IMR-90 (cell line): Measurements from ENCODE around the gene JAK1. TPM values are rescaled to one million over a fixed set of nuclear protein-coding genes. Genes with fewer than 3 reads are reported as not detected.
A peak's percentile ranks its signal among the peaks of the same experiment; 100 is the strongest.

Experiments
- ATAC-seq: fragments of 200-7000 bp; cut with Tn5 transposase; 2 replicates; pipeline ENCODE4 v1.9.1; 2020; ENCODE audit warnings: low read depth, mild to moderate bottlenecking, moderate library complexity
- BruUV-seq: library from RNA; stranded (reverse); fragments of 400-500 nt; replicated peaks from 2 replicates; lab custom pipeline; 2021; lab: Mats Ljungman, UMichigan
- CTCF ChIA-PET: fragments of 300-600 bp; formaldehyde crosslinking; extraction: SDS; loops from one replicate; lab custom pipeline; 2021; ENCODE audit warnings: antibody characterized with exemption; lab: Yijun Ruan, JAX
- POLR2A ChIA-PET: fragments of 300-600 bp; sonication (Branson Sonifier 250); formaldehyde crosslinking; loops from one replicate; lab custom pipeline; 2022; ENCODE audit warnings: antibody characterized with exemption; ENCODE audit not compliant: unreplicated experiment; lab: Charles Lee
- DNase-seq: peaks from one replicate; pipeline ENCODE4 v3.0.0; 2013
- H2AFZ ChIP-seq: replicated peaks from 2 replicates; pipeline ENCODE3; 2013; ENCODE audit warnings: low read length, mild to moderate bottlenecking; ENCODE audit not compliant: poor library complexity
- H2AK5ac ChIP-seq: 2 replicates; pipeline ENCODE4 v1.6.1; 2013; ENCODE audit warnings: low read depth, low read length, inconsistent platforms
- H2AK9ac ChIP-seq: replicated peaks from 2 replicates; pipeline ENCODE3; 2013; ENCODE audit warnings: mild to moderate bottlenecking, low read depth, low read length, moderate library complexity; ENCODE audit not compliant: poor library complexity
- H2BK120ac ChIP-seq: 2 replicates; pipeline ENCODE4 v1.6.1; 2013; ENCODE audit warnings: low read depth, low read length, inconsistent platforms
- H2BK15ac ChIP-seq: 3 replicates; pipeline ENCODE4 v1.6.1; 2013; ENCODE audit warnings: low read depth, low read length, inconsistent platforms
- H2BK20ac ChIP-seq: 2 replicates; pipeline ENCODE4 v1.6.1; 2013; ENCODE audit warnings: low read depth, mild to moderate bottlenecking, inconsistent platforms, low read length, moderate library complexity
- H2BK5ac ChIP-seq: 2 replicates; pipeline ENCODE4 v1.6.1; 2013; ENCODE audit warnings: mild to moderate bottlenecking, low read depth, low read length, inconsistent platforms; ENCODE audit not compliant: poor library complexity, severe bottlenecking
- H3K14ac ChIP-seq: replicated peaks from 2 replicates; pipeline ENCODE4 v1.6.1; 2013; ENCODE audit warnings: low read depth, low read length, inconsistent platforms
- H3K18ac ChIP-seq: 2 replicates; pipeline ENCODE4 v1.6.1; 2013; ENCODE audit warnings: low read depth, low read length, control low read depth
- H3K23ac ChIP-seq: 2 replicates; pipeline ENCODE4 v1.6.1; 2013; ENCODE audit warnings: low read depth, low read length, inconsistent platforms
- H3K27ac ChIP-seq: 2 replicates; pipeline ENCODE4 v1.5.1; 2013; ENCODE audit warnings: mild to moderate bottlenecking, control low read depth, low read length; ENCODE audit not compliant: insufficient read depth
- H3K27me3 ChIP-seq: 2 replicates; pipeline ENCODE4 v1.6.1; 2013; ENCODE audit warnings: low read length; ENCODE audit not compliant: control insufficient read depth, insufficient read depth
- H3K36me3 ChIP-seq: 2 replicates; pipeline ENCODE4 v1.6.1; 2013; ENCODE audit warnings: low read length, mixed read lengths; ENCODE audit not compliant: control insufficient read depth, insufficient read depth
- H3K4ac ChIP-seq: 2 replicates; pipeline ENCODE4 v1.6.1; 2013; ENCODE audit warnings: low read depth, low read length, inconsistent platforms
- H3K4me1 ChIP-seq: 2 replicates; pipeline ENCODE4 v1.6.1; 2013; ENCODE audit warnings: low read length, mixed read lengths; ENCODE audit not compliant: control insufficient read depth, insufficient read depth
- H3K4me2 ChIP-seq: 2 replicates; pipeline ENCODE4 v1.6.1; 2013; ENCODE audit warnings: low read depth, mild to moderate bottlenecking, control low read depth, low read length, moderate library complexity
- H3K4me3 ChIP-seq: 2 replicates; pipeline ENCODE4 v1.5.1; 2013; ENCODE audit warnings: low read depth, mild to moderate bottlenecking, control low read depth, low read length, moderate library complexity; ENCODE audit not compliant: insufficient read depth
- H3K56ac ChIP-seq: 2 replicates; pipeline ENCODE4 v1.6.1; 2013; ENCODE audit warnings: low read length, inconsistent platforms; ENCODE audit not compliant: insufficient read depth; ENCODE audit errors: extremely low read depth
- H3K79me1 ChIP-seq, 2 experiments: 2 replicates each; pipeline ENCODE4 v1.6.1; 2013; ENCODE audit warnings: low read length in 2 of 2, inconsistent platforms in 1 of 2, low read depth in 1 of 2
- H3K9ac ChIP-seq: 2 replicates; pipeline ENCODE4 v1.6.1; 2013; ENCODE audit warnings: low read depth, low read length, control low read depth
- H3K9me1 ChIP-seq: 2 replicates; pipeline ENCODE4 v1.6.1; 2013; ENCODE audit warnings: low read length, inconsistent platforms; ENCODE audit not compliant: insufficient read depth
- H3K9me3 ChIP-seq: 2 replicates; pipeline ENCODE4 v1.6.1; 2013; ENCODE audit warnings: low read length; ENCODE audit not compliant: control insufficient read depth, insufficient read depth
- H4K20me1 ChIP-seq: 2 replicates; pipeline ENCODE4 v1.6.1; 2013; ENCODE audit warnings: low read length, inconsistent platforms; ENCODE audit not compliant: insufficient read depth
- H4K5ac ChIP-seq: 2 replicates; pipeline ENCODE4 v1.6.1; 2013; ENCODE audit warnings: mild to moderate bottlenecking, low read depth, low read length, control low read depth
- H4K8ac ChIP-seq, 2 experiments: 2 replicates each; pipeline ENCODE4 v1.6.1; 2013; ENCODE audit warnings: low read depth in 2 of 2, low read length in 2 of 2, control low read depth in 1 of 2, inconsistent platforms in 1 of 2
- H4K91ac ChIP-seq: 2 replicates; pipeline ENCODE4 v1.6.1; 2013; ENCODE audit warnings: low read depth, low read length, inconsistent platforms; ENCODE audit not compliant: insufficient read depth
- FOS ChIP-seq: fragments of 150-350 bp; IDR thresholded peaks from 2 replicates; pipeline ENCODE4 v1.6.1; 2016; ENCODE audit warnings: low read depth, low read length
- MAZ ChIP-seq: IDR thresholded peaks from 2 replicates; pipeline ENCODE4 v1.6.1; 2012; ENCODE audit warnings: low read depth, mild to moderate bottlenecking, low read length, improper control_type of control experiment, moderate library complexity, borderline replicate concordance
- MXI1 ChIP-seq: IDR thresholded peaks from 2 replicates; pipeline ENCODE4 v1.6.1; 2012; ENCODE audit warnings: low read depth, mild to moderate bottlenecking, low read length, moderate library complexity, borderline replicate concordance
- NFE2L2 ChIP-seq: fragments of 150-350 bp; IDR thresholded peaks from 2 replicates; pipeline ENCODE4 v1.6.1; 2016; ENCODE audit warnings: low read depth, mild to moderate bottlenecking, low read length
- RAD21 ChIP-seq: IDR thresholded peaks from 2 replicates; pipeline ENCODE4 v1.6.1; 2012; ENCODE audit warnings: low read length, improper control_type of control experiment
- RCOR1 ChIP-seq: IDR thresholded peaks from 2 replicates; pipeline ENCODE4 v1.6.1; 2012; ENCODE audit warnings: mild to moderate bottlenecking, low read length, improper control_type of control experiment; ENCODE audit not compliant: insufficient replicate concordance
- WGBS, 2 experiments: methylation state at CpG; one replicate each; pipeline versions ENCODE4 v1.1.5 to v1.1.7; 2013; ENCODE audit warnings: missing lambda C conversion rate in 2 of 2; ENCODE audit not compliant: insufficient read length in 1 of 2; ENCODE audit errors: extremely low coverage in 2 of 2; 5-methylcytosine and 5-hydroxymethylcytosine counted together
- dilution Hi-C: fragments of 300-500 bp; cut with HindIII; formaldehyde crosslinking; loops from one replicate; pipeline ENCODE4 v1.14.3; 2018; ENCODE audit warnings: low sequenced_read_pairs; ENCODE audit not compliant: unreplicated experiment
- in situ Hi-C: fragments of 300-500 bp; cut with MboI; formaldehyde crosslinking; loops from 3 replicates; pipeline ENCODE4 v1.14.3; 2019; ENCODE audit warnings: low sequenced_read_pairs, inconsistent platforms, mixed read lengths
- intact Hi-C: fragments of 100-400 bp; cut with micrococcal nuclease; formaldehyde crosslinking; loops from 2 replicates; pipeline ENCODE4 v1.10.0; 2022
- polyA plus RNA-seq, 3 experiments: library from polyadenylated mRNA; depleted of rRNA; stranded (reverse); fragments of >200 nt; gene quantifications; 2 replicates each; pipeline ENCODE4 v1.2.3, GENCODE V29; 2012; ENCODE audit warnings: low replicate concordance in 1 of 3
- total RNA-seq: library from RNA; depleted of rRNA; stranded (reverse); fragments of >200 nt; gene quantifications from 2 replicates; pipeline ENCODE4 v1.2.3, GENCODE V29; 2012
- TF ChIP-seq, protein P1 (sequence below): conservative IDR thresholded peaks from 2 replicates; pipeline ENCODE4 v1.5.1; 2012; ENCODE audit warnings: mild to moderate bottlenecking, low read depth, low read length, improper control_type of control experiment
- TF ChIP-seq, protein P2 (sequence below): fragments of 150-350 bp; IDR thresholded peaks from 2 replicates; pipeline ENCODE4 v1.6.1; 2017; ENCODE audit warnings: mild to moderate bottlenecking, antibody characterized with exemption, low read length, low read depth
- TF ChIP-seq, protein P3 (sequence below): fragments of 150-350 bp; IDR thresholded peaks from 2 replicates; pipeline ENCODE4 v1.6.1; 2016; ENCODE audit warnings: low read depth, mild to moderate bottlenecking, low read length, moderate library complexity, borderline replicate concordance

Gene JAK1
- total and polyA plus RNA-seq, 2 of the 4 experiments (the other 2 are of a cell fraction) = 76.9 to 103 TPM

DNA sequence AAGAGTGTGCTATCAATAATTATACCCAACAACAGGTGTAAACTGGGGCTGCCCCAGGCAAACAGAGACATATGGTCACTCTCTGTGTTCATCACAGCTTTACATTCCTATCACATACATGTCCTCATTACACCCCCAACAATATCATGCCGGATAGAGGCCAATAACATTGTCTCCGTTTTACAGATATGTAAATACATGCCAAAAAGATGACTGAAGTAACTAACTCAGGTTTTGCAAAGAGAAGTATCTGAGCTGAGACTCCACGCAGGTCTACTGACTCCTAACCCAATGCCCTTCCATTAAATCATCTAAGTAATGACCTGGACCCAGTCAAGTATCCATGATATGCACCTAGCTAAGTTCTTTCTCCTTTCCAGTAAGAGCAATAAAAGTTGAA, 55.0 kb downstream of the JAK1 start:
- no peaks in the 10 kb centered on the region for H3K36me3 ChIP-seq
- in situ Hi-C loops = no loop called here
- no peak overlapping the region for H4K8ac ChIP-seq
- no CpG with 5 or more reads among the region's 3 CpGs for WGBS, 2 experiments
- H2BK5ac ChIP-seq = no peak overlapping the region
- TF ChIP-seq, protein P1, sequence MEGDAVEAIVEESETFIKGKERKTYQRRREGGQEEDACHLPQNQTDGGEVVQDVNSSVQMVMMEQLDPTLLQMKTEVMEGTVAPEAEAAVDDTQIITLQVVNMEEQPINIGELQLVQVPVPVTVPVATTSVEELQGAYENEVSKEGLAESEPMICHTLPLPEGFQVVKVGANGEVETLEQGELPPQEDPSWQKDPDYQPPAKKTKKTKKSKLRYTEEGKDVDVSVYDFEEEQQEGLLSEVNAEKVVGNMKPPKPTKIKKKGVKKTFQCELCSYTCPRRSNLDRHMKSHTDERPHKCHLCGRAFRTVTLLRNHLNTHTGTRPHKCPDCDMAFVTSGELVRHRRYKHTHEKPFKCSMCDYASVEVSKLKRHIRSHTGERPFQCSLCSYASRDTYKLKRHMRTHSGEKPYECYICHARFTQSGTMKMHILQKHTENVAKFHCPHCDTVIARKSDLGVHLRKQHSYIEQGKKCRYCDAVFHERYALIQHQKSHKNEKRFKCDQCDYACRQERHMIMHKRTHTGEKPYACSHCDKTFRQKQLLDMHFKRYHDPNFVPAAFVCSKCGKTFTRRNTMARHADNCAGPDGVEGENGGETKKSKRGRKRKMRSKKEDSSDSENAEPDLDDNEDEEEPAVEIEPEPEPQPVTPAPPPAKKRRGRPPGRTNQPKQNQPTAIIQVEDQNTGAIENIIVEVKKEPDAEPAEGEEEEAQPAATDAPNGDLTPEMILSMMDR = no peak
- TF ChIP-seq, protein P2, sequence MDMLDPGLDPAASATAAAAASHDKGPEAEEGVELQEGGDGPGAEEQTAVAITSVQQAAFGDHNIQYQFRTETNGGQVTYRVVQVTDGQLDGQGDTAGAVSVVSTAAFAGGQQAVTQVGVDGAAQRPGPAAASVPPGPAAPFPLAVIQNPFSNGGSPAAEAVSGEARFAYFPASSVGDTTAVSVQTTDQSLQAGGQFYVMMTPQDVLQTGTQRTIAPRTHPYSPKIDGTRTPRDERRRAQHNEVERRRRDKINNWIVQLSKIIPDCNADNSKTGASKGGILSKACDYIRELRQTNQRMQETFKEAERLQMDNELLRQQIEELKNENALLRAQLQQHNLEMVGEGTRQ = no peak
- no peak for TF ChIP-seq MAZ
- TF ChIP-seq MXI1 = no peak
- no peak for TF ChIP-seq NFE2L2
- no peak for TF ChIP-seq RCOR1
- no peak for TF ChIP-seq FOS
- TF ChIP-seq, protein P3, sequence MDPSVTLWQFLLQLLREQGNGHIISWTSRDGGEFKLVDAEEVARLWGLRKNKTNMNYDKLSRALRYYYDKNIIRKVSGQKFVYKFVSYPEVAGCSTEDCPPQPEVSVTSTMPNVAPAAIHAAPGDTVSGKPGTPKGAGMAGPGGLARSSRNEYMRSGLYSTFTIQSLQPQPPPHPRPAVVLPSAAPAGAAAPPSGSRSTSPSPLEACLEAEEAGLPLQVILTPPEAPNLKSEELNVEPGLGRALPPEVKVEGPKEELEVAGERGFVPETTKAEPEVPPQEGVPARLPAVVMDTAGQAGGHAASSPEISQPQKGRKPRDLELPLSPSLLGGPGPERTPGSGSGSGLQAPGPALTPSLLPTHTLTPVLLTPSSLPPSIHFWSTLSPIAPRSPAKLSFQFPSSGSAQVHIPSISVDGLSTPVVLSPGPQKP = no peak
- no peak for TF ChIP-seq RAD21
- peaks cover 21% of the 10 kb centered on the region for H3K9me1 ChIP-seq
- H3K23ac ChIP-seq = no peak overlapping the region
- no TSS peak for BruUV-seq
- no peak overlapping the region for H3K4me3 ChIP-seq
- H2AFZ ChIP-seq = no peak overlapping the region
- no peak overlapping the region for H3K4ac ChIP-seq
- CTCF ChIA-PET = no interaction called here
- no peak overlapping the region; the same call in 1 of the 2 replicates for H2BK20ac ChIP-seq
- intact Hi-C loops = no loop called here
- no peak overlapping the region for H4K91ac ChIP-seq
- no peak overlapping the region for H3K27ac ChIP-seq
- no peak for DNase-seq
- H3K9me3 ChIP-seq = no peaks in the 10 kb centered on the region
- H3K79me1 ChIP-seq = peaks cover 15 to 67% of the 10 kb centered on the region in 2 experiments
- no peak overlapping the region for H2BK15ac ChIP-seq
- peaks cover 9% of the 10 kb centered on the region for H3K4me1 ChIP-seq
- H3K4me2 ChIP-seq = no peak overlapping the region
- dilution Hi-C loops = no loop called here
- 0 out of 2 replicates have a peak overlapping the region, but pooled peaks have one; percentile 26 for H3K14ac ChIP-seq
- no peak overlapping the region; the same call in 1 of the 2 replicates for H4K5ac ChIP-seq
- H2AK9ac ChIP-seq = no peak overlapping the region
- no peak overlapping the region for H2BK120ac ChIP-seq
- POLR2A ChIA-PET = no interaction called here
- H3K56ac ChIP-seq = no peak overlapping the region
- H3K18ac ChIP-seq = no peak overlapping the region; the same call in 1 of the 2 replicates
- H4K20me1 ChIP-seq = peaks cover 57% of the 10 kb centered on the region
- H2AK5ac ChIP-seq = no peak overlapping the region
- H3K27me3 ChIP-seq = no peaks in the 10 kb centered on the region
- ATAC-seq = no peak
- no peak overlapping the region for H3K9ac ChIP-seq
